GM21447 (cell line): Measurements from ENCODE around the gene COL4A1.

ENCODE experiments used
- ATAC-seq: cut with Tn5 transposase; IDR thresholded peaks from one replicate; pipeline ENCODE4 v1.9.1; 2021; ENCODE audit not compliant: unreplicated experiment

Gene COL4A1

DNA sequence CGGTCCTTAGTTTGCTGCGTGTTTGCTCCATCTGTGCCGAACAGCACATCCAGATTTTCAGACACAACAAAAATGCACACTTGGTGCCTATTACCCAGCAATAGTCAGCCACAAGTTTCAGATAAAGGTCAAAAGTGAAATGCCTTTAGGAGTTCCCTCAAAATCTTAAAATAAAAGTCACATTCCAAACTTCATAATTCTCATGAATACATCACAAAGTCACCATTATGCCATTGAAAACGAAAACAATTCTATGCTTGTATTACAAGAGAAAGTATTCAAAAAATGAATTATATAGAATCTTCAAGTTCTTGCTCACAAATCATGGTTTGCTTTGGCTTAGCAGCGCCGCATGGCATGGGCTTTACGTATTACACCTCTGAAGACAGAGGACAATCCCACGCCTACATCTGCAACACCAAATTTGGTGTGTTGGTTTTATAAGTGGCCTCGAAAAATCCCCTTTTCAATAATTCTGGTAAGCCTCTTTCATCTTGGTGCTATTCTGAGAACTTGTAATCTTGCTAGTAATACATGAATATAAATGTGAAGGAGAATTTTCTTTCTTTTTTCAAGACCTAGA, 26.6 kb downstream of the COL4A1 start:
- ATAC-seq: no peak

DNA sequence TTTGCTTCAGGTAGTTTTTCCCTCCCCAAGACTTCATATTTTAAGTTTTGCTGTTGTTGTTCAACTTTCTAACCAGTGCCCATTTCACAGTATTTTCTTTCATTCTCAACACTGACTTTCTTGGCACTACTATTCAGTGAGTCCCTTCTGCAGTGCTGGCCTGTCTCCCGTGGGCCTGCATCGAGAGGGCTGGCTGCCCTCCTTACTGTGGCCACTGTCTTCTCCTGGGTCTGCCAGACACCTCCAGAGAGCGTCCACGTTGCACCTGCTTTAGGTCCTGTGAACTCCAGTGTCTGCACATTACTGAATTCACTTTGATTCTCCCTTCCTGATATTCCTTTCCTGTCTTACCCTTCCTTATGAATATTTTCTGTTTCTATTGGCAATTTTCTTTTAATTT, 27.3 kb downstream of the COL4A1 start:
- no peak for ATAC-seq

GRCh38 chr13:110278859-110279258, 28.1 kb downstream of the COL4A1 start:
- ATAC-seq: no peak

- ATAC-seq: no peak
Measured at GRCh38 chr13:110277357-110277975, 29.5 kb downstream of the COL4A1 start.

GRCh38 chr13:110276553-110276950, 30.4 kb downstream of the COL4A1 start:
- no peak for ATAC-seq

DNA sequence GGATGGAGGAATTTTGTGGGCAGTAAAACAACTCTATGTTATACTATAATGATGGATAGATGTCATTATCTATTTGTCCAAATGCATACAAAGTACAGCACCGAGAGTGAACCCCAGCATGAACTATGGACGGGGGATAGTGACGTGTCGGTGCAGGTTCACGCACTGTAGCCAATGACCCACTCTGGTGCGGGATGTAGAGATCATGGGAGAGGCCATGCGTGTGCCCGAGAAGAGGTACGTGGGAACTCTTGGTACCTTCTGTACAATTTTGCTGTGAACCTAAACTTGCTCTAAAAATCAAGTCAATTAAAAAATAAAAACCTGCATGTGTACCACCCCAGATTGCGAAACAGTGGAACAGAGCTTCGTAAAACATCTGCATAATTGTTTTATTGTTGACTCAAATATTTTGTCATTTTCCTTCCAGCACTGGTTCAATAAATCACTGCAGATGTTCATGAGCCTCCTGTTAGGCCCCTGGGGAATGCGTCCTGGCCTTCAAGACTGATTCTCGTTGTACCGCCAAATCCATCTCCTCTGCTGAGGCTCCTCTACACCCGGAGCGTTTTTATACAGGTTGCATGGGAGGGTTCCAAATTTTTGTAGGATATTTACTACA, 30.9 kb downstream of the COL4A1 start:
- no peak for ATAC-seq

DNA sequence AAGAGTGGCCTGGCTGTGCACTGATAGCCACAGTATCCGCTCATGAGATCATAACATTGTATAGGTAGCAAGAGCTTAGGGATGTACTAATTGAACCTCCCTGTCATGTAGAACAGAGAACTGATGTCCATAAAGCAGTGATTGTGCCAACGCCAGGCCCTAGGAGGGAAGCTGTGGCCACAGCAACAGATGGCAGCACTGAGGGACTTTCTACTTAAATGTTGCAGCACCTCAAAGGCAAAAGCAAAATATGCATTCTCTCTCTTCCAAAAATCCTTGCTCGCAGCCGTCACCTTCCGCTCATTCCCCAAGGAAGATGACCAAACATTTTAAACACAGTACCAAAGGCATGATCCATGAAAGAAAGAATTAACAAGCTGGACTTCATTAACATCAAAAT, 32.3 kb downstream of the COL4A1 start:
- ATAC-seq: no peak

DNA sequence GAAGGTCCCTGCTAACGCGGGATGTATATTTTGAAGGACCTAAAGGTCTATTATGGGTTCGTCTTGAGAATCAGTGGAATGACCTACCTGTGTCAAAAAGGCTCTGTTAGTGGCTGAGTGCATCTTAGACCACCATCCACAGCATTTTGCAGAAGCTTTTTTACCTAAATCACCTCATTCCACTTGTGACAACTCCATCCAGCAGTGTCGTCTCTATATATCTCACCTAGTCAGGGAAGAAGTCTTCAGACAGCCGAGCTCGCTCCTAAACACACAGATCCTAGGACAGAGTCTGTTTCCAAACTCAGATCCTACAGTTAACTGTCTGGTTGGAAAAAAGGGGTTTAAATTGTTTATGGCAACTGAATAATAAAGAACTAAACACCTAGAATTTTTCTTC, 33.7 kb downstream of the COL4A1 start:
- ATAC-seq: no peak

GRCh38 chr13:110272651-110273050, 34.3 kb downstream of the COL4A1 start:
- ATAC-seq: no peak

- no peak for ATAC-seq
Measured at GRCh38 chr13:110272227-110272626, 34.7 kb downstream of the COL4A1 start.

DNA sequence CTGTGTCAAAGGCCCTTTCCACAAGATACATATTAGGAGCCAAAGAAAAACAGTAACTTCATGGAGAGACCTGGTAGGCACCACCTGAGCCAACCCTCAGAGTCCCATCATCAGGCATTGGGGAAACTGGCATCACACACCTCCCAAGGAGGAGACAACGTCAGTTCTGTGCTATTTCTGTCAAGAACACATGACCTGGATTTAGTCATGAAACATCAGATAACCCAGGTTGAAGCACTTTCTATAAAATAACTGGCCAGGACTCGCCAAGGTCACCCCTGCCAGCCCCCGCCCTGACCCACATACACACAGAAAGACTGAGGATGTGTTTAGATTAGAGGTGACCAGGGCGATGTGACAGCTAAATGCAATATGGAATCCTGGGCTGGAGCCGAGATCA, 35.6 kb downstream of the COL4A1 start:
- ATAC-seq: no peak

DNA sequence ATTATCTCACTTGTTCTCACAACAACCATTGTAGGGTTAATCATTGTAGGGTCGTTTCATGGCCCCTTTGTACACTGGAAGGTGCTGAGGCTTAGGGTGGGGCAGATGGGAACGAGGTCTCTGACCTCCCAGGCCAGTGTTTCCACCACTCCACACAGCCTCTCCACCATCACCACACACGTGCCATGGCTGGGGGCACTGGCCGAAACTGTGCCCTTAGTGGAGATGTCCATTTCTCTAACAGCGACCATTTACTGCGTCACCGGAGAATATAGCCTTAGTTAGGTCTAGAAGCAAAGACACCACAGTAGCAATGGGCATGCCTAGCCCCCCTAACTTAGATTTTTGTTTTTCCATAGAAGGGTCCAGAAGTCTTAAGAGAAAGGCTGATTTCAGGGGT, 36.5 kb downstream of the COL4A1 start:
- no peak for ATAC-seq

GRCh38 chr13:110269509-110270185, 37.3 kb downstream of the COL4A1 start:
- no peak for ATAC-seq

GRCh38 chr13:110268576-110269185, 38.3 kb downstream of the COL4A1 start:
- ATAC-seq: no peak

DNA sequence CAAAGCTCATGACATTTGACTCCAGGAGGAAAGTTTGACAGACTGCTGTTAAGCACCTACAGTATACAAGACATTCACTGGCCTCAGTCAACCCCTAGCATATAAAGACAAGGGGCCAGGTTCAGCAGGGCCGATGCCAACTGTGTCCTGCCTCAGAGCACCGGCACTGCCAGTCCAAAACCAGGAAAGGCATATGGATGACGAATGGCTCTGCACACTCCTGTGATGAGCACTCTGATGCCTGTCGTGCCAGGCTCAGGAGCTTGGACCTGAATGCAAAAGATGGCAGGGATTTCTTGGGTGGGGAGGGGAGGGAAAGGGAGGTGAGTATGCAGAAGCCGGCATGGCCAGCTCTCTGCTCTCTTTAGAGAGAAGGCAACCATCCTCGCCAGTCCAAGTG, 38.9 kb downstream of the COL4A1 start:
- ATAC-seq: no peak

DNA sequence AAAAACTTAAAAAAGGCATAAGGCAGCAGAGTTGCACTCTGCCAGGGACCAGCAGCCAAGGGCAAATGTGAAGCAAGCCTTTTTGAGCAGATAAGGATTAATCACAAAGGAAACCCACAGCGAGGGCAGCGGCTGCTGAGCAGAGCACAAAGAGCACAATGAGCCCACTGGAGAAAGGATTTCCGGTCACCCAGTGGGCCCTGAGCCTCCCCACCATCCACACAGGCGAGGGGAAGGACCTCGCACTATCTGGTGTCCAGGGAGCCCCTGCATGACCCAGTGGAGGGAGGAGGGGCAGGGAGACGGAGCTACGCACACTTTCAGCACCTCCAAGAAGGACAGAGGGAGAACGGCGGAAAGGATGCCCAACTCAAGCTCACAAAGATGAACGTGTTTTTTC, 40.0 kb downstream of the COL4A1 start:
- ATAC-seq: no peak

DNA sequence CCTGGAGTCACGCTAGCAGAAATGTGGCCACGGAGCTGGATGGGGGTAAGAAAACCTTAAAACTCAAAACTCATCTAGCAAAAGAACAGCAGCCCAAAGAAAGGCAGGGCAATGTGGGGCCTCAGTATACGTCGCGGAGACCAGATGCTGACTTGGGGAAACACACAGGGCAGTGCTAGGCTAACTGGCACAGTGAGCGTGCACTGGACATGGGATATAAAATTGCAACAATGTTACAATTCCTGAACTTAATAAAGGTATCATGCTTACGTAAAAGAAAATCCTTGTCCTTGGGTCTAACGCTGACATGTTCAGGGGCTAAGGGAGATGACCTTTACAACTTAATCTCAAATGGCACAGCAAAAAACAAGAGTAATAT, 40.5 kb downstream of the COL4A1 start:
- ATAC-seq: no peak

DNA sequence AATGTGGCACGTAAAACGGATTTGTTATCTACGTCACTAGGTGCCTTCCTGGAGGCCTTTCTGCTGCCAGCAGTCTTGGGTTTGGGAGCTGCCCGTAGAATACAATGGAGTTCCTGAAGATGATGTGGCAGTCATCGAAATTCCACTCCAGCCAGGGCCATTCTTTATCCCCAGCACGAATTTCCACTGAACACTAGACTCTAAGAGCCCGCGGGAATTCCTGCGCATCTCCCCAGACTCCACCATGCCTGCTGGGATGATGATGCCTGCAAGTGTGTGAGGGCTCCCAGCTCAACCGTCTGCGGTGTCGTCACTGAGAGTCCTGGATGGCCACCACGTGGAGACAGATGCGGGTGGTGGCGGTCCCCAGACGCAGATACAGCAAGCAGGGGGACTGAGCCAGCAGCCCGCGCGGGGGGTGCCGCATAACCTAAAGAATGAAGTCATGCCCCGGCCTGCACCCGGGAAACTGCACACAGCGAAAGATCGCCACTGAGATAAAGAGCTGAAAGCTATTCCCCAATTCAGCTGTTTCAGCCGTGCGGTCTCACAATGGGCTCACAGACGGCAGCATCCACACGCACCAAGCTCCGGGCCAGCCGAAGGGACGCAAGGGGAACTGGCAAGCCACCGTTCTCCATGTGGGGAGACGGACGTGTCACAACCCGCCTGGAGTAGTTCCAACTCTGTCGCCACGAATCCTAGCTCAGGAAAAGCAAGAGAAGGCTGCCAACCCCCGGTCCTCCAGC, 41.1 kb downstream of the COL4A1 start:
- ATAC-seq: no peak

GRCh38 chr13:110265341-110265681, 41.6 kb downstream of the COL4A1 start:
- ATAC-seq: no peak

- ATAC-seq: no peak
Measured at GRCh38 chr13:110264685-110265275, 42.2 kb downstream of the COL4A1 start.

- no peak for ATAC-seq
Measured at GRCh38 chr13:110263888-110264287, 43.1 kb downstream of the COL4A1 start.
